Measurements from ENCODE around the gene MXD3. TPM values are rescaled to one million over a fixed set of nuclear protein-coding genes. Genes with fewer than 3 reads are reported as not detected.
A peak's percentile ranks its signal among the peaks of the same experiment; 100 is the strongest.

Gene MXD3
- total and polyA plus RNA-seq, 10 of the 15 experiments (the other 5 are each of a cell fraction or from before 2014, with no cell fraction given): 0.24 to 29.8 (median 13.5) TPM

DNA sequence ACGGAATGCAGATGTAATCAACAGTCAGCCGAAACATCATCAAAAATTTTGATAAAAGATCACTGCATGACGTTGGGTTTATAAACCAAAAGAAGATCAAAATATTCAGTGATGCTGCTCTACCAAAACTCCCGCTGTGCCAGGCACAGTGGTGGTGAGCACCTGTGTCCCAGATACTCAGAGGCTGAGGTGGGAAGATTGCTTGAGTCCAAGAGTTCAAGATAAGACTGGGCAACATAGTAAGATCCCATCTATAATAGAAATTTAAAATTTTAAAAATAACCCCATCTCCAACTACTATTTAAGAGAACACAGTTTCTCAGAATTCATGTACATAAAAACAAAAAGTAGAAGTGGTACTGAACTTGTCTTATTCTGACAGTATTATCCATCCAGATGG, 36.0 kb upstream of the MXD3 start:
- Histone ChIP-seq H3K27me3 (replicated peaks in 1 of 2; ENCODE audit: control insufficient read depth in 2 of 2, insufficient read depth in 2 of 2, low read length in 1 of 2) (no peaks in the 10 kb centered on the region), H3K9me3 (replicated peaks; ENCODE audit: control insufficient read depth, insufficient read depth, low read length) (no peaks in the 10 kb centered on the region), H2AFZ (ENCODE audit: control insufficient read depth, low read depth, low read length) (no peak overlapping the region), H3K36me3 (ENCODE audit: control insufficient read depth in 2 of 2, insufficient read depth in 2 of 2, low read length in 1 of 2) (peaks cover 0 to 13% of the 10 kb centered on the region in 2 experiments; a peak in 2 of 4 replicates), H3K4me2 (ENCODE audit: control insufficient read depth, insufficient read depth) (peak overlapping the region; percentile 53), H3K4me1 (ENCODE audit: control insufficient read depth, insufficient read depth, low read length) (peaks cover 13% of the 10 kb centered on the region), H4K20me1 (ENCODE audit: control insufficient read depth, insufficient read depth) (0 out of 2 replicates have a peak, but pooled peaks cover 3% of the 10 kb centered on the region), H3K9ac (ENCODE audit: control insufficient read depth, insufficient read depth, low read length) (no peak overlapping the region; the same call in 1 of the 2 replicates), H3K79me2 (ENCODE audit: control insufficient read depth, insufficient read depth, low read length) (peaks cover 62% of the 10 kb centered on the region), H3K4me3 (peak overlapping the region; percentile 53; the same call in 1 of the 2 replicates), H3K27ac (ENCODE audit: control insufficient read depth, insufficient read depth) (no peak overlapping the region)
- in situ Hi-C loops (cut with MboI): no loop called here
- no peak for TF ChIP-seq TAF1 (IDR thresholded peaks at IDR 0.05; ENCODE audit: borderline replicate concordance, low read depth, low read length)
- no peak for TF ChIP-seq BMI1 (IDR thresholded peaks at IDR 0.05; ENCODE audit: borderline replicate concordance)
- TF ChIP-seq, protein P1, sequence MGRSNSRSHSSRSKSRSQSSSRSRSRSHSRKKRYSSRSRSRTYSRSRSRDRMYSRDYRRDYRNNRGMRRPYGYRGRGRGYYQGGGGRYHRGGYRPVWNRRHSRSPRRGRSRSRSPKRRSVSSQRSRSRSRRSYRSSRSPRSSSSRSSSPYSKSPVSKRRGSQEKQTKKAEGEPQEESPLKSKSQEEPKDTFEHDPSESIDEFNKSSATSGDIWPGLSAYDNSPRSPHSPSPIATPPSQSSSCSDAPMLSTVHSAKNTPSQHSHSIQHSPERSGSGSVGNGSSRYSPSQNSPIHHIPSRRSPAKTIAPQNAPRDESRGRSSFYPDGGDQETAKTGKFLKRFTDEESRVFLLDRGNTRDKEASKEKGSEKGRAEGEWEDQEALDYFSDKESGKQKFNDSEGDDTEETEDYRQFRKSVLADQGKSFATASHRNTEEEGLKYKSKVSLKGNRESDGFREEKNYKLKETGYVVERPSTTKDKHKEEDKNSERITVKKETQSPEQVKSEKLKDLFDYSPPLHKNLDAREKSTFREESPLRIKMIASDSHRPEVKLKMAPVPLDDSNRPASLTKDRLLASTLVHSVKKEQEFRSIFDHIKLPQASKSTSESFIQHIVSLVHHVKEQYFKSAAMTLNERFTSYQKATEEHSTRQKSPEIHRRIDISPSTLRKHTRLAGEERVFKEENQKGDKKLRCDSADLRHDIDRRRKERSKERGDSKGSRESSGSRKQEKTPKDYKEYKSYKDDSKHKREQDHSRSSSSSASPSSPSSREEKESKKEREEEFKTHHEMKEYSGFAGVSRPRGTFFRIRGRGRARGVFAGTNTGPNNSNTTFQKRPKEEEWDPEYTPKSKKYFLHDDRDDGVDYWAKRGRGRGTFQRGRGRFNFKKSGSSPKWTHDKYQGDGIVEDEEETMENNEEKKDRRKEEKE (IDR thresholded peaks at IDR 0.05): no peak
- no peak for TF ChIP-seq YY1 (IDR thresholded peaks at IDR 0.05; ENCODE audit: low read depth, low read length)
- no peak for TF ChIP-seq SIN3A (IDR thresholded peaks at IDR 0.05; ENCODE audit: low read depth, low read length)
- TF ChIP-seq, protein P2, sequence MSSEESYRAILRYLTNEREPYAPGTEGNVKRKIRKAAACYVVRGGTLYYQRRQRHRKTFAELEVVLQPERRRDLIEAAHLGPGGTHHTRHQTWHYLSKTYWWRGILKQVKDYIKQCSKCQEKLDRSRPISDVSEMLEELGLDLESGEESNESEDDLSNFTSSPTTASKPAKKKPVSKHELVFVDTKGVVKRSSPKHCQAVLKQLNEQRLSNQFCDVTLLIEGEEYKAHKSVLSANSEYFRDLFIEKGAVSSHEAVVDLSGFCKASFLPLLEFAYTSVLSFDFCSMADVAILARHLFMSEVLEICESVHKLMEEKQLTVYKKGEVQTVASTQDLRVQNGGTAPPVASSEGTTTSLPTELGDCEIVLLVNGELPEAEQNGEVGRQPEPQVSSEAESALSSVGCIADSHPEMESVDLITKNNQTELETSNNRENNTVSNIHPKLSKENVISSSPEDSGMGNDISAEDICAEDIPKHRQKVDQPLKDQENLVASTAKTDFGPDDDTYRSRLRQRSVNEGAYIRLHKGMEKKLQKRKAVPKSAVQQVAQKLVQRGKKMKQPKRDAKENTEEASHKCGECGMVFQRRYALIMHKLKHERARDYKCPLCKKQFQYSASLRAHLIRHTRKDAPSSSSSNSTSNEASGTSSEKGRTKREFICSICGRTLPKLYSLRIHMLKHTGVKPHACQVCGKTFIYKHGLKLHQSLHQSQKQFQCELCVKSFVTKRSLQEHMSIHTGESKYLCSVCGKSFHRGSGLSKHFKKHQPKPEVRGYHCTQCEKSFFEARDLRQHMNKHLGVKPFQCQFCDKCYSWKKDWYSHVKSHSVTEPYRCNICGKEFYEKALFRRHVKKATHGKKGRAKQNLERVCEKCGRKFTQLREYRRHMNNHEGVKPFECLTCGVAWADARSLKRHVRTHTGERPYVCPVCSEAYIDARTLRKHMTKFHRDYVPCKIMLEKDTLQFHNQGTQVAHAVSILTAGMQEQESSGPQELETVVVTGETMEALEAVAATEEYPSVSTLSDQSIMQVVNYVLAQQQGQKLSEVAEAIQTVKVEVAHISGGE (CRISPR knock-in tag; IDR thresholded peaks at IDR 0.05): no peak
- TF ChIP-seq PML (IDR thresholded peaks at IDR 0.05; ENCODE audit: low read length): no peak
- TF ChIP-seq TCF3 (IDR thresholded peaks at IDR 0.05; ENCODE audit: borderline replicate concordance, insufficient read depth, low read depth, low read length): no peak
- TF ChIP-seq RAD51 (IDR thresholded peaks at IDR 0.05): no peak
- no peak for TF ChIP-seq RBBP5 (conservative IDR thresholded peaks at IDR 0.05)
- no peak for TF ChIP-seq IKZF1 (conservative IDR thresholded peaks at IDR 0.05)
- TF ChIP-seq RB1 (IDR thresholded peaks at IDR 0.05; ENCODE audit: borderline replicate concordance): no peak
- no peak for TF ChIP-seq MTA3 (IDR thresholded peaks at IDR 0.05; ENCODE audit: borderline replicate concordance, low read length)
- TF ChIP-seq ZBED1 (IDR thresholded peaks at IDR 0.05; ENCODE audit: borderline replicate concordance): no peak
- no peak for TF ChIP-seq NBN (IDR thresholded peaks at IDR 0.05)
- TF ChIP-seq MTA2 (IDR thresholded peaks at IDR 0.05; ENCODE audit: low read depth): no peak
- TF ChIP-seq SREBF1 (IDR thresholded peaks at IDR 0.05; ENCODE audit: low read length): no peak
- DNase-seq (ENCODE audit: low read depth, low spot score): no peak
- no peak for ATAC-seq
- BruUV-seq (replicated peaks): no TSS peak
- RAD21 ChIA-PET (ENCODE audit: unreplicated experiment): no interaction called here
- FAIRE-seq: no peak
- POLR2A ChIA-PET: no interaction called here
- 79% methylated on average over 4 of the region's 4 CpGs for WGBS (ENCODE audit: insufficient coverage, insufficient replicate concordance, low lambda C conversion rate, missing lambda C conversion rate)
- SMC1A ChIA-PET (ENCODE audit: uncharacterized antibody, unreplicated experiment): interaction anchor here (0.6 to 2.0 kb wide), 7 partner anchors 8 to 154 kb away, joined by 3 to 8 read pairs (median 4); no protein-coding TSS in a partner anchor
- intact Hi-C loops (cut with micrococcal nuclease; ENCODE audit: unreplicated experiment): no loop called here
- CTCF ChIA-PET: interaction anchor here (0.6 to 2.9 kb wide), 6 partner anchors 21 to 234 kb away, joined by 3 to 13 read pairs (median 4); no protein-coding TSS in a partner anchor

Measured in GM12878 (cell line).